RPMI7951 (cell line): ENCODE results near the gene MOCS1. TPM values are rescaled to one million over a fixed set of nuclear protein-coding genes. Genes with fewer than 3 reads are reported as not detected.
A peak's percentile ranks its signal among the peaks of the same experiment; 100 is the strongest.

Experiments
- DNase-seq: peaks from one replicate; pipeline ENCODE4 v3.0.0-alpha.2; 2012; ENCODE audit warnings: low read depth
- total RNA-seq: library from RNA; depleted of rRNA; stranded (reverse); fragments of >200 nt; shearing (Covaris generic); gene quantifications from 2 replicates; pipeline ENCODE4 v1.2.3, GENCODE V29; 2014

The MOCS1 gene
- total RNA-seq, 1 experiment from 2014 or later = 10.6 TPM

DNA sequence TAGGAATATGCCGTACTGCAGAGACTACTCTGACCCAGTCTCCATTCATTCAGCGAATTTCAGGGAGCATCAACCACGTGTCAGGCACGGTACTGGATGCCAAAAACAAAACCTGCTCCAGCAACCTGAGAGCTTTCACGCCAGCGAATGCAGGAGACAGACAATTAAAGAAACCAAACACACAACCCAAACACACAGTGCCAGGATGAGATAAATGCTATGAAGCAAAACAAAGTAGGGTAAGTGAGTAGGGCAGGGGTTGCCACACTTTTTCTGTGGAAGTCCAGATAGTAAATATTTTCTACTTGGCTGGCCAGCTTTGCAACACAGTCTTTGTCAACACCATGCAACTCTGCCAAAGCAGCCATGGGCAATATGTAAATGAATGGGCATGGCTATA, 10.0 kb downstream of the MOCS1 start:
- DNase-seq = no peak

DNA sequence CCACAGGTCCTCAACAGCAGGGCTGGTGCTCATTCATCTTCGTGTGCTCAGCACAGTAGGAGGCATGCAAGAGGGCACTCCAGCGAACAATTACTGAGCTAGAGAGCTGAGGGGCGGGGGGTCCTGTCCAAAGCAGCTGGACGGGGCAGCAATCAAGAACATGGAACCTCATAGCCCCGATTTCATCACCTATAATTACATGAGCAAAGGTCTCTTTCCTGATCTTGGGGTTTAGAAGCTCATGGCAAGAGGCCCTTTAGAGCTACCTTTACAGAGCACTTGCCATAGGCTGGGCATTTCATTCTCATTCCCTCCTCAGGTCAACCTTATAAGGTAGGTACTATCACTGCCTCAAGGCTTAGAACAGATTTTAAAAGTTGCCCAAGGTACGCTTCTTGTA, 10.4 kb downstream of the MOCS1 start:
- DNase-seq = no peak

DNA sequence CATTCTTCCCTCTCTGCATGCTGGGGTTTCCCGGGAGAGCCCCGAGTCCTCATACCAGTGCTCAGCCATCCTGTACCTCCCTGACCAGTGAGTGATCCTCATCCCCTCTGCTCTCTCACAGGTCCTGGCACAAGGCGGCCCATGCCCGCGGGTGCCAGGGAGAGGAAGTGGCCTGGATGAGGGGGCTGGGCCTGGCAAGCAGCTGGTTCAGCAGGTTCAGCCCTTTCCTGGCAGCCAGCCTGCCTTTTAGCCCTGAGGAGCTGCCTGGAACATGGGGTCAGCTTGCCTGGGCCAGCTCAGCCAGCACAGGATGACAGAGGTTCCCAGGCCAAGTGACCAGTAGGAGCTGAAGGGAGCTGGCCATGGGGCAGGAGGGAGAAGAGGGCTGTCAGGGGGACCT, 10.9 kb downstream of the MOCS1 start:
- peak; percentile 41 for DNase-seq

GRCh38 chr6:39922821-39923220, 11.4 kb downstream of the MOCS1 start:
- DNase-seq = no peak

GRCh38 chr6:39920157-39920556, 14.1 kb downstream of the MOCS1 start:
- DNase-seq = no peak

DNA sequence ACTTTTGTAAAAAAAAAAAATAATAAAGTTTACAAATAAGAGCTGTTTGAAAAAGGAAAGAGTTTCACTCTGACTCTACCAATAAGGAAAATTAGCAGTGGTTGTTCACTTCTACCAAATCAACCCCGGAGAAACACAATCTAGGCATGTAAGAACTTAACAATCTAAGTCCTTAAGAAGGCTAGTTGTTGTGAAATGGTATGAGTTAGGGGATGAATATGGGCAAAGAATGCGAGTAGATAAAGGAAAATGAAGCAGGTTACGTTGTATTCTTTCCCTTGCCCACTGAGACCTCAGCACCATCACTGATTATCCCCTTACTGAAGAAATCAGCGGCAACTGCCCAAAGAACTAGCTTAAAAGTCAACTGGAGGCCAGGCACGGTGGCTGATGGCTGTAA, 15.4 kb downstream of the MOCS1 start:
- DNase-seq = no peak

DNA sequence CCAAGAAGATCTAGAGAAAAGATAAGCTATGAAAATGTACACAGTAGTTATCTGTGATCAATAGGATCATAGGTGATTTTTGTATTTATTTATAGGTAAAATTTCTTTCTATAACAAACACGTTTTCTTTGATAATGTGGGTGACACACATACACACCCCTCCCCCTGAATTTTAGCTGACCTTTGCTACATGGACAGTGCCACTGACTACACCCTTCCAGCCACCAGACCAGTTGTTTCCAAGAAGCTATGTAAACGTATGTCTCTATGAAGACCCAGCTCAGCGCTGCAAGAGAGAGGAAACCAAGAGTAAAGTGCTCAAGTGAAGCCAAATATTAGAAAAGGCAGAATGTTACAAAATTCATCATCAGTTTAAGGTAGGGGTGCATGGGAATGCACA, 16.3 kb downstream of the MOCS1 start:
- no peak for DNase-seq

DNA sequence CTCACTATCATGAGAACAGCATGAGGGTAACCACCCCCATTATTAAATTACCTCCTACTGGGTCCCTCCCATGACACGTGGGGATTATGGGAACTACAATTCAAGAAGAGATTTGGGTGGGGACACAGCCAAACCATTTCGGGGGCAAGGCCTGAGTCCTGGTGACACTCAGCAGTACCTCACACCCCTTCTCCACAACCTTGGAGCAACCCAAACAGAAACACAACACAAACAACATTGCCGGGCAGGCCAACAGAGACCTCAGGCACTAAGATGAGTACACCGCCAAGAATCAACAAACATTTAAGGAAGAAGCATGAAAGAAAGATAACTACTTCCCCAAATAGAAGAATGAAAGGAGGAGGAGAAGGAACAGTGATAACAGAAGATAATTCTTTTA, 16.9 kb downstream of the MOCS1 start:
- DNase-seq = no peak

- no peak for DNase-seq
Observed at GRCh38 chr6:39915866-39916265, 18.4 kb downstream of the MOCS1 start.

DNA sequence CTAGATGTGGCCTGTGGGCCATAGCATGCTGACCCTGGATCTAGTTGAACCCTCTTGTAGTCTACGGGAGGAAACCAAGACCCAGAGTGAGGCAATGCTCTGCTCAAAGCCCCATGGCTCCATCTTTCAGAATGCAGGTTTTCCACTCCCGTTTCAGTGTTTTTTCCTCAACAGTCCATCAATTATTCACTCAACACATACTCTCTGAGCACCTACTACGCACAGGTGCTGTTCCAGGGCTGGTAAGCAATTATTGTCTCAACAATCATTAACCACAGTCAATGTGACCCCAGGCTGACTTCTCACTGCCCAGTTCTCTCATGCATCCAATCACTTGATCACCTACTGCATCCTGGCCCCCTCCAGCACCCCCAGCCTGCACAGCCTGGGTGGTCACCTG, 20.0 kb downstream of the MOCS1 start:
- no peak for DNase-seq

DNA sequence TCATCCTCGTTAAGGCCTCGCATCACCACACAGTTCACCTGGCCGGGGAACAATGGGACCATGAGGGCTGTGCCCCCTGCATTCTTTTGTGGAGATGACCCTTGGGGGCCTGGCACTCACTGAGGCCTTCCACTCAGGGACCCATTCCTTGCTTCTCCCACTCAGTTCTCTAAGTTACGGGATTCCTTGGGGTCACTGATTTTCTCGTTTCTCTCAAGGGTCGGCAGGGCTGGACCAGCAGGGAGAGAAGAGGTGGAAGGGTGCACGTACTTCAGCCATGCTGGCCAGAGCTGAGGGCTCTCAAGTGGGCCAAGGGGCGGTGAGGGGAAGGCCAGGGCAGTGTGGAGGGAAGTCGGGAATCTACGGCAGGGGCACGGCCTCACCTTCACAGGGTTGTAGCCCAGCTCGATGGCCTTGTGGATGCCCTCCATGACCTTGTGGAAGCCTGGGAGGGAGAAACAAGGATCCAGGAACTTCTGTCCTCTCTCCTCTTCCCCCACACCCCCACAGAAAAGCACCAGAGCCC, 20.8 kb downstream of the MOCS1 start:
- no peak for DNase-seq

DNA sequence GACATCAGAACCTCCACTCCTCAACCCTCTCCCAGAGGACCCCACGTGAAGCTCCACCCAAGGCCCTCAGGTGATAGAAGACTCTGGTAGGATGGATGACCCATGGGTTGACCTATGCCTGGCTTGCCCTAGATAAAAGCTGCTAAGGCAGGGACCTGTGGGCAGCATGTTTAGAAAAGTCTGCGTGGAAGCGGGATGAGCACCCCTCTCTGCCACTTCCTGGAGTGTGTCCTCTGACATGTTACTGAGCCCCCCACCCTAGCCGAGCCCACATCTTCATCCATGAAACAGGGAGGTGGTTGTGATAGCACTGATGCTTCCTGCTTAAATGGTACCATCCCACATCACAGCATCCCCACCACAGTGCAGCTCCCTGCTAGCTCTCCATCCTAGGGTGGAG, 21.8 kb downstream of the MOCS1 start:
- no peak for DNase-seq

GRCh38 chr6:39911513-39912125, 22.6 kb downstream of the MOCS1 start:
- no peak for DNase-seq

DNA sequence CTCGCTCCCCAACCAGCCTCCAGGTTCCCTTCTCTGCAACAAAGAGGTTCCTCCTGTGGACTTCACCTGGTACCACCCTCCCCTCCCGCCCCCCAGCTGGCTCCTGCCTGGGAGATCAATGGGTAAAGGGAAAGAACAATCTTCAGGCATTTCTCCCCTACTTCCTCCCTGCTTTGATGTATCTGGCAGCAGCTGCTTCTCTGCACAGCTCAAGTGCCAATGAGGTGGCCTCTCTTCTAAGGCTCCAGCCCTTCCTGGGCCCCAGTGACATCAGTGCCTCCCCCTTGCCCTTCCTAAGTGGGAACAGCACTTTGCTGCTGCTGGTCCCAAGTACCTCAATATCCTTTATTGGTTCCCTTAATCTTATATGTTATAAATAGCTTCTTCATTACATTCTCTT, 23.5 kb downstream of the MOCS1 start:
- no peak for DNase-seq

DNA sequence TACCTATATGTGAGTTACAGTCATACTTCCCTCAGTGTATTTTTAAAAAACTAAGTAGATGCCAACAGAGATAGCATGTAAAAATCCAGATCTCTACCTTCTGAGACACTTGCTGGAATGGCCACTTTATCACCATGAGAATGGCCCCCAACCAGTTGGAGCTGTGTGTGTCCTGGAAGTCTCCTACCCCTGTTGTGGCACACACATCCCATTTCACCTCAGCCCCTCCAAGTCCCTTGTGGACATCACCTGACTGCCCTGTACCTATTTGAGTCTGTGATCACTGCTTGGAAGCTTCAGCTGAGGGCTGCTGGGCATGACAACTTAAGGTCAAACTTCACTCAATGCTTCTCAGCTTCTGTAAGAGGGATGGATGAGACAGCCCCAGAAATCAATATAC, 24.1 kb downstream of the MOCS1 start:
- DNase-seq = no peak

- DNase-seq = no peak
Observed at GRCh38 chr6:39909701-39910100, 24.6 kb downstream of the MOCS1 start.

DNA sequence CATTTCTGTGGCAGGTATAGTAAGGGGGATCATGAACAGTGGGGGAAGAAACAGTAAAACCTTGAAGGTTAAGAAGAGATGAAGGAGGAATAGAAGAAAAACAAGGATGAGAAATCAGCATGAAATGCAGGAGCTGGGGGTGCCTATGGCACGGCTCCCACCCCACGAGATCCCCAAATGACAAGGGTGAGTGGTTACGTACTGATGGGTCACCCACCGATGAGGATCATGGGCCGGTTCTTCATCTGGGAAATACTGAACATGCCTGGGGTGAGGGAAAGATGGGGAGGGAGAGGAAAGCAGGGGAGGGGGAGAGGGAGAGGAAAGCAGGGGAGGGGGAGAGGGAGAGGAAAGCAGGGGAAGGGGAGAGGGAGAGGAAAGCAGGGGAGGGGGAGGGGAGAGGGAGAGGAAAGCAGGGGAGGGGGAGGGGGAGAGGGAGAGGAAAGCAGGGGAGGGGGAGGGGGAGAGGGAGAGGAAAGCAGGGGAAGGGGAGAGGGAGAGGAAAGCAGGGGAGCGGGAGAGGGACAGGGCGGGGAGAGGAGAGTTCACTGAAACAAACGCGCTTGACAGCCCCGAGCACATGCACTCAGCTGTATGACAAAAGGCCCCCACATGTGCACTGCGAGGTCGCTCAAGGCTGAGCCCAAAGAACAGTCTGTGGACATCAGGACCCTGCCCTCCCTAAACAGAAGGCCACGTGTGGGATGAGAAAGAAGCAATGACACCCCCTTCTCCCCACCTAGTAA, 25.3 kb downstream of the MOCS1 start:
- no peak for DNase-seq

GRCh38 chr6:39907871-39908575, 26.2 kb downstream of the MOCS1 start:
- no peak for DNase-seq

GRCh38 chr6:39906318-39906761, 27.9 kb downstream of the MOCS1 start:
- no peak for DNase-seq

- no peak for DNase-seq
Observed at GRCh38 chr6:39905640-39905975, 28.7 kb downstream of the MOCS1 start.

DNA sequence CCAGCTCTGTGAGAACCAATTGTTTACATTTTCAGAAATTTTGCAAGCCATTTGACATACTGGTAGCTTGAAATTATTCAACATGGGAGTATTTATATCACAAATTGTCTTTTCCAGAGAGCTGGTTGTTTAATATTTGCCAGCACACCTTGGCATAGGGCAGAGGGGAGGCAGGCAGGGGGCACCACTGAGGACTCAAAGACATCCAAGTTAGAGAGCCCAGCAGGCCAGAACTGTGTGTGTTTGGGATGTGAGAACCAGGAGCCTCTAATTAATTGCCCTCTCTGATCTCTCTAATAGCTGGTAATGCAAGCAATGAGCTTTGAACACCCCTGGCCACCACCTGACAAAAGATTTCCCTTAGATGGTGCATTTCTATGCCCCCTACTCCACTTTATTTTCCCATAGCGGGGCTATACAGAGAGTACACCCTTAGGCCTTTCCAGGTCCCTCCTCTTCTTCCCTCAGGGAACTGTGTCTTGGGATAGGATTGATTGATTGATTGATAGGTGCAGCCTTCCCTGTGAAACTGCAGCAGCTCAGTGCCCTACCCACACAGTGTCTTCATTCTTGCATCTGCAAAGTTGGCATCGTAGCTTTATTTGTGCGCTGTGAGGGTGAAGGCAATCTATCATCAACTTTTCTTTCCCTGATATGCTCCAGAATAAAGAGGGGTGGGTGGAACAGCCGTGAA, 29.2 kb downstream of the MOCS1 start:
- DNase-seq = no peak

GRCh38 chr6:39903656-39904055, 30.6 kb downstream of the MOCS1 start:
- no peak for DNase-seq
